Activated CD4-positive, CD25-positive, alpha-beta regulatory T cell treated with anti-CD3 and anti-CD28 coated beads, Interleukin-2, amount 50 U/mL, for 72 hours (primary cell): Measurements from ENCODE around the gene DMXL1.
A peak's percentile ranks its signal among the peaks of the same experiment; 100 is the strongest.
"Not testable (repeated sequence)": the region's sequence is repeated elsewhere in the genome, so short reads cannot be mapped to it uniquely, and the experiment has no call there.

Source experiments
- DNase-seq: peaks from one replicate; pipeline ENCODE4 v3.0.0; 2021

Gene DMXL1

DNA sequence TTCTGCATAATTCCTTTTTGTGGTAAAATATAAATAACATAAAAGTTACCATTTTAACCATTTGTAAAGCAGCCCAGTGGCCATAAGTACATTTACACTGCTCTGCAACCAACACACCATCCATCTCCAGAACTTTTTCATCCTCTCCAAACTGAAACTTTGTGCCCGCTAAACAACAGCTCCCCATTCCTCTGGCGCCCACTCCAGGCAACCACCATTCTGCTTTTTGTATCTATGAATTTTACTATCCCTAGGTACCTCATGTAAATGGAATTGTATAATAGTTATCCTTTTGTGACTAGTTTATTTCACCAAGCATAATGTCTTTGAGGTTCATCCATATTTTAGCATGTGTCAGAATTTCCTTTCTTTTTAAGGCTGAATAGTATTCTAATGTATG, 141.1 kb downstream of the DMXL1 start:
- DNase-seq, result no peak

DNA sequence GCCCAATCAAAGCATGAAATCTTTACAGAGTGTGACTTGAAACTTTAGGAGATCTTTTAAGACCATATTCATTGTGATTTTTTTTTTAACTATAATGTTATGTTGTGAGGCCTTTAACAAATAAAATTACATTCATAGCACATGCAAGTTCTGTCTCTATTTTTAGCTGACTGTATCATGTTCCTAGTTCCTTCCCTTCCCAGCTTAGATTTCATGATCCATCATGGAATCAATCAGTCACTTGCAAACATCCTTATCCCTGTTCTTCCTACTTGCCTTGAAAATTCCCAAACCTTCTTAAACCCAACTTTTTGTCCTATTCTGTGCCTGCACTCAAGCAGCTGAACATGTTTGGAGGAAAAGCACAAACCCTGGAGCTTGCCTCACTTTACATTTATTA, 141.8 kb downstream of the DMXL1 start:
- DNase-seq, result no peak

DNA sequence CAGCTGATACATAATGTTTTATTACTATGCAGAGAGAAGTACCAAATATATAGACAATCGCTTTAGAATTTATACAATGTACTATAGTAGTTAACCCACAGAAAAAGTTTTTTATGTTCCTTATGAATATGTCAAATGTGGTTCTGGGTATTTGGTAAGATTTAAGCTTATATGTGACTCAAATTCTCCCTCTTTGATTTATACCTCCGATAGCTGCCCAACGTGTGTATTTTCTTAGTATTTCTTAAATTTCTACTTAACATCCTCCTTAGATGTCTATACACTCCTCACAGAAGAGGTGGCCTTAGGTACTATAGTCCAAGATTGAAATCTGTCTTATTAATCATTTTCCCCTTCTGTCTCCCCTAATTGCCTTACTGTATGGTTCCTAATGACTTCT, 146.3 kb downstream of the DMXL1 start:
- no peak for DNase-seq

GRCh38 chr5:119218830-119219782, 148.2 kb downstream of the DMXL1 start:
- no peak for DNase-seq

- no peak for DNase-seq
Observed at GRCh38 chr5:119220576-119221197, 149.8 kb downstream of the DMXL1 start.

GRCh38 chr5:119221330-119221729, 150.4 kb downstream of the DMXL1 start:
- DNase-seq, result no peak

GRCh38 chr5:119229950-119230349, 159.1 kb downstream of the DMXL1 start:
- no peak for DNase-seq

DNA sequence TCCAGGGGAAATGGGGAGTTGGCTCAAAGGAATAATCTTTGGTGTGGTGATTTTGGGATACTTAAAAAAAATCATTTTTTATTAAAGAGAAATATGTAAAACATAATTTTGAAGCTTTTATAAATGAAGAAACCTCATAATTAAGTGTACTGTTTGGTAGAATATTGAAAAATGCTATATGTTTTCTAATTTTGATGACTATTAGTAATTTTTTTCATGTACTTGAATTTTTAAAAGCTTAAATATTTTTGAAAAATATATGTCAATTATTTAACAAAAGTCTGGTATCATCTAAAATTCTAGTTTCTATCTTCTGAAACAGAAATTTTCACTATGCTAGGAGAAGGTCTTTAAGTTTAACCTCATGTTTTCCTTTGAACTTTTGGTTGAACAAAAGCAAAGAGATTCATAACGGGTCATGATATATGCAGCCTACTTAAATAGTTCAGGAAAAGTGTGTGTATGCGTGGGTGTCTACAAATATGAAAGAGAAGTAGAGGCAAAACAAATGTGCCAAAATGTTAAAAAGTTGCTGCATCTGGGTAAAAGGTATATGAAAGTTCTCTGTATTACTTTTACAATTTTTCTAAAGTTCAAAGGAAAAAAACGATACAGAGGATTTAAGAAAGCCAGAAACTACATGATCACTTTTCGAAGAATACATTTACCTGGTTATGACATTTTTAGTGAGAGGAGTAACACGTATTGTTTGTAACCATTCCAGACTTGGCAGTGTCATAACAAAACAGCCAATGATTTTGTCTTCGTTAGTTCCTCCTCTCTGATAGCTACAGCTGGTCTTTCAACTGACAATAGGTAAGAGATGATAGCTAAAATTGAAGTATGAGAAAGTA, 167.6 kb downstream of the DMXL1 start:
- DNase-seq, result no peak

- DNase-seq, result no peak
Observed at GRCh38 chr5:119239119-119239417, 168.2 kb downstream of the DMXL1 start.

GRCh38 chr5:119239826-119240225, 168.9 kb downstream of the DMXL1 start:
- DNase-seq, result not testable (repeated sequence)

- DNase-seq, result no peak
Observed at GRCh38 chr5:119243888-119244287, 173.0 kb downstream of the DMXL1 start.

GRCh38 chr5:119250946-119251901, 180.3 kb downstream of the DMXL1 start:
- no peak for DNase-seq

DNA sequence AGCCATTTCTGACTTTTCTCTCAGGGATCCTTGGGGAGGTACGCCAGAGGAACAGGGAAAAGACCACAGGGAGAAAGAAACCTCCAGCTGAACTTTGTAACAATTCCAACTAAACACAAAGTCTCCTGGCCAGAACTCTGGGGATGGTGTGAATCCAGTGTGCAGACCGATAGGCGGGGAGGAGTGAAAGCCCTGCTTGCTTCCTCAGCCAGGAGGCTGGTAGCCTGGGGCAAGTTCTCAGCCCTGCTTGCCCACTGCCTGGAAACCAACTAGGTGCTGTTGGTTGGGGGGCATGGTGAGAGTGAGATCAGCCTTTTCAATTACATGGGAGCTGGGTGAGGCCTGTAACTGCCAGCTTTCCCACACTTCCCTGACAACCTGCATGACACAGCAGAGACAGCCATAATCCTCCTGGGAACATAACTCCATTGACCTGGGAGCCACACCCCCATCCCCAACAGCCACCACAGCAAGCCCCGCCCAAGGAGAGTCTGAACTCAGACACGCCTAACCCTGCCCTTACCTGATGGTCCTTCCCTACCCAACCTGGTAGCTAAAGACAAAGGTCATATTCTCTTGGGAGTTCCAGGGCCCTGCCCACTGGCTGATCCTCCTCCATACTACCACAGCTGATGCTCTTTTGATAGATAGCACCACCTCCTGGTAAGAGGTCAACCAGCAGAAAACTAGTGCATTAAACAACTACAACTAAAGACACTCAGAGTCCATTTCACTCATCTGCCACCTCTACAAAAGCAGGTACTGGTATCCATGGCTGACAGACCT, 184.9 kb downstream of the DMXL1 start:
- DNase-seq, result no peak

DNA sequence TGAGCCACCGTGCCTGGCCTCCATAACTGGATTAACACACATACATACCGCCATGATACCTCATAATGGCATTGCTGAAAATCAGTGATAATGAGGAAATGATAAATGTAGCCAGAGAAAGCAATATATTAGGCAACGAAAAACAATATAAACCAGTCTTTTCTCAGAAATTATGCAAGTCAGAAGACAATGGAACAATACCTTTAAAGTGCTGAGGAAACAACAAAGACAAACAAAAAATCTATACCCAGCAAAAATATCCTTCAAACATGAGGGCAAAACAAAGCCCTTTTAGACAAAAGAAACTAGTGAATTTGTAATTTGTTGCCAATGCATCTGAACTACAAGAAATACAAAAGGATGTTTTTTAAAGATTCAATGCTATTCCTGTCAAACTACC, 186.7 kb downstream of the DMXL1 start:
- DNase-seq, result no peak

- no peak for DNase-seq
Observed at GRCh38 chr5:119263639-119264038, 192.8 kb downstream of the DMXL1 start.

- DNase-seq, result no peak
Observed at GRCh38 chr5:119264186-119264585, 193.3 kb downstream of the DMXL1 start.

DNA sequence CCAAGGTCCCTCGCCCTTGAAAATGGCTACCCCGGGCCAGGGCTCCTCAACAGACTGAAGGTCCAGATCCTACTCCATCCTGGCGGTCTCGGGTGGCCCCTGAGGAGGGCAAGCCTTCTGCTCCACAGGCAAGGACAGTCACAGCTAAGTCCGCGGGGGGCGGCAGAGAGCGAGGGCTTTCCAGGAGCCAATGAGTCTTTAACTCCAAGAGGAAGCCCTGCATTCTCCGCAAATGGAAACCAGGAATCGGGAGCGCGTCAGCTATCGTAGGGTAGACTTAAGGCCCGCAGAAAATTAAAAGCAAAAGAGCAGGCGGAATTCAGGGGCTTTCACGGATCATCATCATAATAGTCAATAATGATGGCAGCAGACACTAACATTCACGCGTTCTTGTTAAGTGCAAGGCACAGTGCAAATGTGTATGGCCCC, 197.1 kb downstream of the DMXL1 start:
- peak; percentile 66 for DNase-seq

DNA sequence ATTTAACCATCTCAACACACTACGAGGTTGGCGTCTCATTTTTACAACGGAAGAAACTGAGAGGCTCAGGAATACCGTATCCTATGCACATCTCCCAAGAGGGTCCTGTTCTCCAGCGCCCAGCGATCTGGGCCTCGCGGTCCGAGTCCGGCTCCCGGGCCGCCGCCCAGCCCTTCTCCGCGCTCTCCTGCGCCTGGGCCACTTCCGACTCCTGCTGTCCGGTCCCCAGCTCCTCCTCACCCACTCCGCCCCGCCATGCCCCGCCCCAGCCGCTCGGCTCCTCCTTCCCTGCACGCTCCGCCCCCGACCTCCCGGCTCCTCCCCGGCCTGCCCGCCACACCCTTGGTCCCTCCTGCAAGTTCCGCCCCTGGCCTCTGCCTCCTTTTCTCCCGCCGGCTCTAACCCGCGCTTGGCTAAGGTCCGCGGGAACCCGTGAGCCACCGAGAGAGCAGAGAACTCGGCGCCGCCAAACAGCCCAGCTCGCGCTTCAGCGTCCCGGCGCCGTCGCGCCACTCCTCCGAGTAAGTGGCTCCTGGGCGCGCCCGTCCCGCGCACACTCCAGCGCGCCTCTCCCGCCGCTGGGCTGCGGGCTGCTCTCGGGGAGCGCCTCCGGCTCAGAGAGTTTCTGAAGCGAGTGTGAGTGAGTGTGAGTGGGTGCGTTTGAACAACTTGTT, 197.6 kb downstream of the DMXL1 start:
- peak; percentile 99 for DNase-seq

DNA sequence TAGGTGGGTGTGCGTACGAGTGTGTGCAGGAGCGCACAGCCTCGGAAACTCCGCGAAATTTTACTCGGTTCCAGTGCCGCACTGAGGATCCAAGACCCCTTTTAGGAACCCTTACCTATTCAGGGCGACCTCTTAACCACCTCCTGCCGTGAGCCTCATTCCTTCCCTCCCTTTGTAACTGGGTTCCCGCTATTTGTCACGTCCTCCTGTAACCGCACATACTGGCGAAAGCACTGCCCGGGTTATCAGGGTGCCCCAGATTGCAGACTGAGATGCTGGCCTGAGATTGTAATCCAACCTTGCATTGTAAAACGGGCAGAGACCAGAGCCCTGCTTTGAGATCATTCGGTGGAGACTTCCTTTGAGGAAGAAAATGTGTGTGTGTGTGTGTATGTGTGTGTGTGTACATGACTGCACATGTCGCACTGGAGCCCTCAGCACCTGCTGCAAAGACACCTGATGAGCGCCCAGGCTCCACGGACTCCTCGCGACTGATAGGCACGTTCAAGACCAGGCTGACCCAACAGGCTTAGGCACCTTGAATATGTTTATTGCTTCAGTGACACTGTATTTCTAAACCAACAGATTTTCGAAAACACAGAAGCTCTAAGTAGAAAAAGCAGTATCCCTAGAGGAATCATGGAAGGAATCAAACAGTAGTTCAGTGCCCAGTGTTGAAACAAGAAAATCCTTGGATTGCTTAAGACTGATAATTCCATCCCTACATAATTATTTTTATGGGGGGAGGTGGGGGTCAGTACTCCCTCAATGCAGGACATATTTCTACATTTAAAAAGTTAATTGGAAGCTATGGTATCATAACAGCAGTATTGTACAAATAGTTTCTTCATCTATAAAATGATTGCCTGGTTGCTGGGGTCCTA, 198.4 kb downstream of the DMXL1 start:
- DNase-seq, result peak; percentile 49

- no peak for DNase-seq
Observed at GRCh38 chr5:119270121-119270565, 199.3 kb downstream of the DMXL1 start.
